SU-DHL-6 (cell line): Measurements from ENCODE around the gene C19orf81.

Source experiments
- H2AFZ ChIP-seq: fragments of 200-600 bp; sonication (generic); 2 replicates; pipeline ENCODE4 v1.6.1; 2014; ENCODE audit warnings: low read depth, mild to moderate bottlenecking, moderate library complexity, mixed read lengths, antibody characterized with exemption, low read length; ENCODE audit not compliant: severe bottlenecking
- H3F3A ChIP-seq: fragments of 200-600 bp; shearing (Covaris generic); 2 replicates; pipeline ENCODE4 v1.6.0; 2016; ENCODE audit warnings: antibody characterized with exemption, mild to moderate bottlenecking; ENCODE audit not compliant: insufficient read depth
- H3K27ac ChIP-seq: fragments of 200-600 bp; sonication (generic); 2 replicates; pipeline ENCODE4 v1.5.1; 2016; ENCODE audit warnings: low read depth, mild to moderate bottlenecking, low read length, moderate library complexity, mixed read lengths
- H3K27me3 ChIP-seq: fragments of 200-600 bp; sonication (generic), shearing (Covaris generic); 2 replicates; pipeline ENCODE4 v1.6.0; 2014; ENCODE audit warnings: mild to moderate bottlenecking, low read length
- H3K36me3 ChIP-seq: fragments of 200-600 bp; sonication (generic); 2 replicates; pipeline ENCODE4 v1.6.1; 2014; ENCODE audit warnings: mild to moderate bottlenecking, low read length, mixed read lengths
- H3K4me2 ChIP-seq: fragments of 300-600, 200-600 bp; shearing (Covaris generic), sonication (generic); 2 replicates; pipeline ENCODE4 v1.6.0; 2014; ENCODE audit warnings: low read length, low read depth, mild to moderate bottlenecking; ENCODE audit not compliant: poor library complexity, severe bottlenecking
- H3K4me3 ChIP-seq: fragments of 200-600 bp; sonication (generic); 2 replicates; pipeline ENCODE4 v1.5.1; 2014; ENCODE audit warnings: antibody characterized with exemption, low read length, mild to moderate bottlenecking, mixed read lengths; ENCODE audit not compliant: insufficient read depth, poor library complexity, severe bottlenecking
- H3K79me2 ChIP-seq: fragments of 200-600 bp; sonication (generic); 2 replicates; pipeline ENCODE4 v1.6.1; 2014; ENCODE audit warnings: mild to moderate bottlenecking, low read length, moderate library complexity; ENCODE audit not compliant: insufficient read depth
- H3K9ac ChIP-seq: fragments of 200-600 bp; sonication (generic); 2 replicates; pipeline ENCODE4 v1.7.0; 2014; ENCODE audit warnings: mild to moderate bottlenecking, low read length
- H3K9me2 ChIP-seq: fragments of 200-600 bp; sonication (generic); replicated peaks from 2 replicates; pipeline ENCODE4 v1.6.1; 2014; ENCODE audit warnings: low read length; ENCODE audit not compliant: insufficient read depth
- H3K9me3 ChIP-seq: fragments of 200-600 bp; sonication (generic); 2 replicates; pipeline ENCODE4 v1.6.1; 2014; ENCODE audit warnings: low read length, mixed read lengths; ENCODE audit not compliant: insufficient read depth
- H4K20me1 ChIP-seq: fragments of 200-600 bp; sonication (generic); 2 replicates; pipeline ENCODE4 v1.6.1; 2014; ENCODE audit warnings: low read depth, mild to moderate bottlenecking, antibody characterized with exemption, low read length, moderate library complexity, mixed read lengths
- EZH2phosphoT487 ChIP-seq: fragments of 200-600 bp; sonication (generic), shearing (Covaris generic); conservative IDR thresholded peaks from 2 replicates; pipeline ENCODE4 v1.6.1; 2018; ENCODE audit warnings: mild to moderate bottlenecking, antibody characterized with exemption, low read length, moderate library complexity, mixed read lengths
- TF ChIP-seq, protein P1 (sequence below): fragments of 200-600 bp; sonication (generic); IDR thresholded peaks from one replicate; pipeline ENCODE4 v1.5.1; 2017; ENCODE audit warnings: antibody characterized with exemption, mild to moderate bottlenecking, low read length, moderate library complexity; ENCODE audit not compliant: insufficient read depth, poor library complexity, severe bottlenecking

The C19orf81 gene

DNA sequence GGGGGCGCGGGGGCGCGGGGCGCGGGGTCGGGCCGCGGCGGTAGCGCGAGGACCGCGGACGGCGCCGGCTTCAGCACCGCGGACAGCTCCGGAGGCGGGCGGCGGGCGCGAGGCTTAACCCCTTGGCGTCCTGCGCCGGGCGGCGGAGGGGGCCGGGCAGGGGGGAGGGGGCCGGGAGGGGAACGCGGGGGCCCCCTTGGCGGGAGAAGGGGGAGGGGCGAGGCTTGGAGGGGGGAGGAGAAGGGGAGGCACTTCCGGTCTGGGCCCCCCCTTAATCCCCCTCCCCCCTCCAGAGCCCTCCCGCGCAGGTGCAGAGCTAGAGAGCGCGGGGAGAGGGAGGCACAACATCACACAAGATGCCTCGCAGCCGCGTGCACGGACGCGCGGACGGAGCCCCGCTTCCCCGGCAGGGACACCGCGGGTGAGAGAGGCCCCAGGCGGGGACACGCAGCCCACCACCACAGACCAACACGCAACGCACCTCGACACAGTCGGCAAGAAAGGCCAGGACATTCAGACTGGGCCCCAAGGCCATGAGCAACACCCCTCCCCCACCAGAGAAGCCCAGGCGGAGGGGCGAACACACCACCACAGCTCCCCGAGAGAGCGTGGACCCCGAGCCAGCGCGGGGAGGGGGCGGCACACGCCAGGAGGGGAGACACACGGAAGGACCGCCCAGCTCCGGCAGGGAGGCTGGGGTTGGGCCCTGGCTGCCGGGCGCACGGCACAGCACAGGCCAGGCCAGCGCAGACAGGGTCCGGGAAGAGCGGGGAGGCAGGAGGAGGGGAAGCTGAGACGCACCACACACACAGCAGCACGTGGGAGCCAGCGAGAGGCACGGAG, 46.2 kb downstream of the C19orf81 start:
- Histone ChIP-seq H3F3A (no peaks in the 10 kb centered on the region), H3K36me3 (no peaks in the 10 kb centered on the region), H3K4me3 (no peak overlapping the region), H3K27ac (no peak overlapping the region), H3K4me2 (no peak overlapping the region), H4K20me1 (no peaks in the 10 kb centered on the region), H2AFZ (no peak overlapping the region), H3K9ac (no peak overlapping the region), H3K79me2 (no peaks in the 10 kb centered on the region), H3K9me2 (no peaks in the 10 kb centered on the region), H3K9me3 (no peaks in the 10 kb centered on the region), H3K27me3 (no peaks in the 10 kb centered on the region)
- no peak for TF ChIP-seq EZH2phosphoT487
- TF ChIP-seq, protein P1, sequence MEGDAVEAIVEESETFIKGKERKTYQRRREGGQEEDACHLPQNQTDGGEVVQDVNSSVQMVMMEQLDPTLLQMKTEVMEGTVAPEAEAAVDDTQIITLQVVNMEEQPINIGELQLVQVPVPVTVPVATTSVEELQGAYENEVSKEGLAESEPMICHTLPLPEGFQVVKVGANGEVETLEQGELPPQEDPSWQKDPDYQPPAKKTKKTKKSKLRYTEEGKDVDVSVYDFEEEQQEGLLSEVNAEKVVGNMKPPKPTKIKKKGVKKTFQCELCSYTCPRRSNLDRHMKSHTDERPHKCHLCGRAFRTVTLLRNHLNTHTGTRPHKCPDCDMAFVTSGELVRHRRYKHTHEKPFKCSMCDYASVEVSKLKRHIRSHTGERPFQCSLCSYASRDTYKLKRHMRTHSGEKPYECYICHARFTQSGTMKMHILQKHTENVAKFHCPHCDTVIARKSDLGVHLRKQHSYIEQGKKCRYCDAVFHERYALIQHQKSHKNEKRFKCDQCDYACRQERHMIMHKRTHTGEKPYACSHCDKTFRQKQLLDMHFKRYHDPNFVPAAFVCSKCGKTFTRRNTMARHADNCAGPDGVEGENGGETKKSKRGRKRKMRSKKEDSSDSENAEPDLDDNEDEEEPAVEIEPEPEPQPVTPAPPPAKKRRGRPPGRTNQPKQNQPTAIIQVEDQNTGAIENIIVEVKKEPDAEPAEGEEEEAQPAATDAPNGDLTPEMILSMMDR: no peak

DNA sequence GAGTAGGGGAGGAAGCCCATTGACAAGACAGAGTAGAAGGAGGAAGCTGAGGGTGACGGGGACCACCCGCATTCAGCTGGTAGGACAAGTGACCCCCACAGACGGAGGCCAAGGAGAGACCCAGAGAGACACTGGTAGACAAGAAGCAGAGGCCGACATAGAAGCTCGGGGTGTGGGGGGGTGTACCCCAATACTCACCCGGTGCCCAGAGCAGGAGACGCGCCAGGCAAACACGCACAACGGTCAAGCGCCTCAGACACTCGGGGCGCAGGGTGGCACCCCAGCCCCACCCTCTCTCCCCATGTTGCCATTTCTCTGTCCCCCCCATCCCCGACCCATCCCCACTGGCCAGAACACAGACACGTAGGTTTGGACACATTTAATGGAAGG, 46.8 kb downstream of the C19orf81 start:
- H2AFZ ChIP-seq: no peak overlapping the region
- no peaks in the 10 kb centered on the region for H3K36me3 ChIP-seq
- H3K79me2 ChIP-seq: no peaks in the 10 kb centered on the region
- no peaks in the 10 kb centered on the region for H3F3A ChIP-seq
- H3K4me2 ChIP-seq: no peak overlapping the region
- H3K27me3 ChIP-seq: no peaks in the 10 kb centered on the region
- no peak overlapping the region for H3K4me3 ChIP-seq
- H3K9ac ChIP-seq: no peak overlapping the region
- no peaks in the 10 kb centered on the region for H4K20me1 ChIP-seq
- no peaks in the 10 kb centered on the region for H3K9me2 ChIP-seq
- TF ChIP-seq, protein P1: no peak
- H3K27ac ChIP-seq: no peak overlapping the region
- H3K9me3 ChIP-seq: no peaks in the 10 kb centered on the region

DNA sequence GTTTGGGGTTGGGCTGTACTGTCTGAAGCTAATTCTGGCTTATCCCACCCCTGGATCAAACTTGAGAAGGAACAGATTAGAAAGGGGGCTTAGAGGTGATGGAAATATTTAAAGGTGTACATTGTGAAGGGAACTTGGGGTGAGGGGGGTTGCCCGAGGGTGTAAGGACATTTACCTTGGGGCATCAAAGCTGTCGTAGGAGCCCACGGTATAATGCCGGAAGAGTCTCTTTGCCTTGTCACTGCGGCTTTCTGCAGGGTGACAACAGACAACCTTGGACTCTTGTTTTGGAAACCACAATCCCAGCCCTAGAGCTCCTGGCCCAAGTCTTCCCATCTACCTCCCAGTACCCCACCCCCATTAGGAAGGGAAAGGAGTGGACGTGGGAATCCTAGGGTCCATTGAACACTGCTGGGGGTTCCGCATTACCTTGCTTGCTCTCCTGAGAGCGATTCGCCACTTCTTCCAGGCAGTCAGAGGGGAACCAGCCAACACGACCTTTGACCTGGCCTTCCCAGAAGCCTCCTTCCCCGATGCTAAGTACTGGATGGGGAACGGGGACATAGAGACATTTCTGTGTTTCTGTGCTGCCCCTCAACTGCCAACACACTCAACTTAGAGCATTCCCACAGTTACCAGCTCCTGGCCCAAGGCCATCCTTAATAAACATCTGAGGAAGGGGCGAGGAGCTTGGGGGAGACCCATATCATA, 48.3 kb downstream of the C19orf81 start:
- Histone ChIP-seq H3K36me3 (no peaks in the 10 kb centered on the region), H4K20me1 (no peaks in the 10 kb centered on the region), H2AFZ (no peak overlapping the region), H3K4me2 (no peak overlapping the region), H3K9ac (no peak overlapping the region), H3K27ac (no peak overlapping the region), H3K9me2 (no peaks in the 10 kb centered on the region), H3F3A (no peaks in the 10 kb centered on the region), H3K4me3 (no peak overlapping the region), H3K79me2 (no peaks in the 10 kb centered on the region), H3K9me3 (no peaks in the 10 kb centered on the region), H3K27me3 (no peaks in the 10 kb centered on the region)
- no peak for TF ChIP-seq EZH2phosphoT487
- TF ChIP-seq, protein P1: no peak
